Measurements from ENCODE around the gene ADI1.

- no peak for TF ChIP-seq CTCF (IDR thresholded peaks at IDR 0.05; ENCODE audit: insufficient read depth, low read length)
- no peak for TF ChIP-seq POLR2AphosphoS5 (IDR thresholded peaks at IDR 0.05; ENCODE audit: low read depth)
- no peak for TF ChIP-seq GABPA (IDR thresholded peaks at IDR 0.05; ENCODE audit: low read depth)
- TF ChIP-seq REST (IDR thresholded peaks at IDR 0.05; ENCODE audit: insufficient replicate concordance, low read depth): no peak
- no peak for TF ChIP-seq SPI1 (IDR thresholded peaks at IDR 0.05; ENCODE audit: borderline replicate concordance, low read depth)
Observed at GRCh38 chr2:3463944-3464343, 55.4 kb downstream of the ADI1 start.

All from HL-60 (cell line).